Stimulated activated CD8-positive, alpha-beta memory T cell treated with anti-CD3 and anti-CD28 coated beads, Interleukin-15, amount 100 ng/mL, for 48 hours (primary cell): Measurements from ENCODE around the gene TBC1D23.
"Not testable (repeated sequence)": the region's sequence is repeated elsewhere in the genome, so short reads cannot be mapped to it uniquely, and the experiment has no call there.

Source experiments
- DNase-seq, 2 donors: peaks; one replicate each; pipeline ENCODE4 v3.0.0-alpha.2; 2020; ENCODE audit warnings: low read depth in 2 of 2

The TBC1D23 gene

DNA sequence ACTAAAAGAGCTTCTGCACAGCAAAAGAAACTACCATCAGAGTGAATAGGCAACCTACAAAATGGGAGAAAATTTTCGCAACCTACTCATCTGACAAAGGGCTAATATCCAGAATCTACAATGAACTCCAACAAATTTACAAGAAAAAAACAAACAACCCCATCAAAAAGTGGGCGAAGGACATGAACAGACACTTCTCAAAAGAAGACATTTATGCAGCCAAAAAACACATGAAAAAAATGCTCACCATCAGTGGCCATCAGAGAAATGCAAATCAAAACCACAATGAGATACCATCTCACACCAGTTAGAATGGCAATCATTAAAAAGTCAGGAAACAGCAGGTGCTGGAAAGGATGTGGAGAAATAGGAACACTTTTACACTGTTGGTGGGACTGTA is 91.0 kb downstream of the TBC1D23 start:
- not testable (repeated sequence) for DNase-seq

- DNase-seq, result no peak
These were observed 91.8 kb downstream of the TBC1D23 start for GRCh38 chr3:100352296-100353231.

DNA sequence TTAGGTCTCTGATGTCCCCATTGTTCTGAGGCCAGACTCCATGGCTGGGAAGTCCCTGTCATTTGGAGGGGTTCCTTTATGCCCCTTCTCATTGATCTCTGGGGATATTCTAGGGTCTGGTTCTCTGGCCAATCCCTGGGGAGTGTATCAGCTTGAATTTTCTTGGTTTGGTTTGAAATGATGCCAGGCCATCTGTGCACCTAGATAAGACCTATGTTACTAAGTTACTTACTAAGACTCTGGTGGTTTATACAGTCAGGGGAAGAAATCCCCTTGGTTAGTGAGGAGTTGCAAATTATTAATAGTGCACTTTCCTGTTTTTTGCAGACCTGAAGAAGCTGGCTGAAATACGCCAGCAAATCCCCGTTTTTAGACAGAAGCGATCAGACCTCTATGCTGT is 94.1 kb downstream of the TBC1D23 start:
- DNase-seq, result no peak

- DNase-seq, result no peak
These were observed 97.6 kb downstream of the TBC1D23 start for GRCh38 chr3:100358413-100358812.

DNA sequence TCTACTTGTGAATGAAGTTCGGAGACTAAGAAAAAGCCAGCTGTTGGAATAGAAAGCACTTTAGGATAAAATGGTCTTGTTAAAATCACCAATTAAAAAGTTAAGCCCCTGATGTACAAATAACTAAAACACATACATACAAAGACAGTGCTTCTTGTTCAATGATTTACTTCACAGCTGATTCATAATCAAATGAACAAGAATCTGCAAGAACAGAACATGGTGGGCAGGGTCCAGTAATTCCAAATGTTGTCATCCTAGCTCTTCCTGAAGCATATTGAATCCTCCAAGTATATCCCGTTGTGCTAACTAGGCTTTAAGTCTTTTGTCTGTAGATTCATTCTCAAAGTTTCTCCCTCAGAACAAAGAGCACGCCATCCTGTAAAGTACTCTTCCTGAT is 98.2 kb downstream of the TBC1D23 start:
- DNase-seq, result no peak

DNA sequence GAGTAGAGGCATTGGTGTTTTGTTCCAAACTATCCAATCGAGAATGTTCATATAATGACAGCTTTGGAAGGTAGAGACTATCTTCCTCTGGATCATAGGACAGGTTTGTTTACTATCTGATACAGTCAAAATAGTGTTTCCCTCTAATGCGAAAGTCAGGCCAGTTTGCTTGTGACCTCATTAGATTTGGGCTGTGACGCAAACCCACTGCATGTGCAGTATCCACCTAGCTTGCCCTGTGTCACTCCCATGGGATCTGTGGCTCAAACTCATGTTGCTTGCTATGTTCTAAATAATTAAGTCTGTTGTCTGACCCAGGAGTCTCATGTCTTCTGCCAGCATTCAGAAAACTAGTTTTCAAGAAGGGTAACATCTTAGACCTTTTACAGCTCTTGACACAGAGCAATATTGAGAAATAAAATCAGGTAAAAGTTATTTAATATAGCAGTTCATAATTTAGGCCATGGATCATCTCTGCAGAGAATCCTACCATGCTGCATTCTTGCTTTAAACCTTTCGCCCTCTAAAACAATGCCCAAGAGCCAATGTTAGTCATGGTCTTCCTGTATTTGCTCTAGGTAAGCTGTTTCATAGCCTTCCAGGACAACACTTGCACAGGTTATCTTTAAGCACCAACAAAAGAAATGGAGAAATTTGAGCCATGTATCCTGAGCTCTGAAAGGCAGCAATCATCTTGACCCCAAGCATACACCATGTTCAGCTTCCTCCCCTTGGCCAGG is 100.1 kb downstream of the TBC1D23 start:
- DNase-seq, result no peak

GRCh38 chr3:100361897-100362296 is 101.1 kb downstream of the TBC1D23 start:
- DNase-seq, result no peak

- DNase-seq, result no peak
These were observed 103.6 kb downstream of the TBC1D23 start for GRCh38 chr3:100364421-100364820.

- DNase-seq, result no peak
These were observed 105.6 kb downstream of the TBC1D23 start for GRCh38 chr3:100366424-100366823.

GRCh38 chr3:100368441-100368840 is 107.6 kb downstream of the TBC1D23 start:
- DNase-seq, result no peak

DNA sequence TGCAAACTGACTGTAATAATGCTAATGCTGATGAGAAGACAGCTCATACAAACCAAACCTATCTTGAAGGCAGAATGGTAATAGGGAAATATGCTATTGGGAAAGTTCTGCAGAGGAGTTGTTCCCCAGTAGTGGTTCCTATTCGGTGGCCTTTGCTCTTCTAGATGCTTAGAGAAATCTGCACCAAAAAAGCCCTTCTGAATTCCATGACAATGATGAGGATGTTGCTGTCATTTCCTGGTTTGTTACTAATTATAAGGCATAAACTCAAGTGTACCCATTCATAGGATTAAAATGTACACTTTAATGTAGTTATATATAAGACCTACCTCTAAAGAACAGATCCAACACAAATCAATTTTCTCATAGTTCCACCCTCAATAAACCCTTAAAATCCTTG is 110.0 kb downstream of the TBC1D23 start:
- no peak for DNase-seq

DNA sequence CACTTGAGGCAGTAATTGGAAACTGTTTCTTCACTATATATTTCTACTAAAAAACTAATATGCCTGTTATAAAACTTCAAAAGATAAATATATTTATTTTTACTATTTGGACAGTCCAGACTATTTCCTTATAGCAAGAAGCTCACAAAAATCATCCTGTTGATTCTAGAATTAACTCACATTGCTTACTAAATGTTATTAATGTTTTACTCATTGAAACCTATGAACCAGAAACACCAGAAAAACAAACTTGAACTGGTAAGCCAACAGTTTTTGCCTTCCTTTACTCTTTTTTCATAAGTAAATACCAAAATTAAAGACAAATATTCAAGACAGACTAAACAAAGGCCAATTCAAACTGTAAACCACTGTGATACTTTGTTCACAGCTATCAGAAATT is 113.7 kb downstream of the TBC1D23 start:
- DNase-seq, result no peak
